ENCODE data around the gene RAB22A. TPM values are rescaled to one million over a fixed set of nuclear protein-coding genes. Genes with fewer than 3 reads are reported as not detected.

RAB22A gene
- polyA plus RNA-seq, 1 donor (not counting 4 experiments of a cell fraction or from before 2014, with no cell fraction given): 22.9 TPM

- Histone ChIP-seq H3K4me2 (ENCODE audit: control insufficient read depth, extremely low read depth, insufficient read depth, low read depth, low read length) (no peak overlapping the region), H3K27me3 (ENCODE audit: control insufficient read depth, extremely low read depth, insufficient read depth, low read length) (no peaks in the 10 kb centered on the region), H3K9ac (ENCODE audit: control insufficient read depth, extremely low read depth, insufficient read depth, low read length) (no peak overlapping the region), H4K20me1 (ENCODE audit: control insufficient read depth, extremely low read depth, insufficient read depth, low read length) (peaks cover 15% of the 10 kb centered on the region), H3K36me3 (ENCODE audit: control insufficient read depth in 2 of 2, extremely low read depth in 1 of 2, insufficient read depth in 2 of 2, low read length in 2 of 2) (no peaks in the 10 kb centered on the region), H3K4me3 (ENCODE audit: control insufficient read depth in 2 of 3, extremely low read depth in 1 of 3, insufficient read depth in 2 of 3, low read depth in 1 of 3, low read length in 3 of 3) (no peak overlapping the region), H3K27ac (ENCODE audit: control insufficient read depth, insufficient read depth, low read length) (no peak overlapping the region), H3K79me2 (ENCODE audit: control insufficient read depth, insufficient read depth, low read length) (peaks cover 97% of the 10 kb centered on the region), H2AFZ (ENCODE audit: control insufficient read depth, low read length) (no peak overlapping the region), H3K9me1 (ENCODE audit: control insufficient read depth, extremely low read depth, insufficient read depth, low read length) (peaks cover 4% of the 10 kb centered on the region), H3K4me1 (ENCODE audit: control insufficient read depth, extremely low read depth, insufficient read depth, low read length) (peaks cover 16% of the 10 kb centered on the region), H3K9me3 (ENCODE audit: control insufficient read depth, low read depth, low read length) (no peaks in the 10 kb centered on the region)
- dilution Hi-C loops (cut with MboI; ENCODE audit: extremely low pct_ligation_motif_present, low sequenced_read_pairs): no loop called here
- TF ChIP-seq EZH2 (IDR thresholded peaks at IDR 0.05; ENCODE audit: low read length) (no peak), CTCF (optimal IDR thresholded peaks at IDR 0.05 in 1 of 3, IDR thresholded peaks at IDR 0.05 in 1 of 3, conservative IDR thresholded peaks at IDR 0.05 in 1 of 3; ENCODE audit: extremely low read depth in 1 of 3, insufficient read depth in 2 of 3, low read length in 3 of 3) (no peak)
- FAIRE-seq (no peak), DNase-seq (ENCODE audit: low read depth, low spot score) (no peak)
These were observed 90.4 kb downstream of the RAB22A start for GRCh38 chr20:58399926-58400325.

- H4K20me1 ChIP-seq (ENCODE audit: control insufficient read depth, extremely low read depth, insufficient read depth, low read length): peaks cover 15% of the 10 kb centered on the region
- H3K4me2 ChIP-seq (ENCODE audit: control insufficient read depth, extremely low read depth, insufficient read depth, low read depth, low read length): no peak overlapping the region
- H2AFZ ChIP-seq (ENCODE audit: control insufficient read depth, low read length): no peak overlapping the region
- no peaks in the 10 kb centered on the region for H3K36me3 ChIP-seq (ENCODE audit: control insufficient read depth in 2 of 2, extremely low read depth in 1 of 2, insufficient read depth in 2 of 2, low read length in 2 of 2)
- peaks cover 4% of the 10 kb centered on the region for H3K9me1 ChIP-seq (ENCODE audit: control insufficient read depth, extremely low read depth, insufficient read depth, low read length)
- dilution Hi-C loops (cut with MboI; ENCODE audit: extremely low pct_ligation_motif_present, low sequenced_read_pairs): no loop called here
- no peaks in the 10 kb centered on the region for H3K27me3 ChIP-seq (ENCODE audit: control insufficient read depth, extremely low read depth, insufficient read depth, low read length)
- no peak for TF ChIP-seq CTCF (optimal IDR thresholded peaks at IDR 0.05 in 1 of 3, IDR thresholded peaks at IDR 0.05 in 1 of 3, conservative IDR thresholded peaks at IDR 0.05 in 1 of 3; ENCODE audit: extremely low read depth in 1 of 3, insufficient read depth in 2 of 3, low read length in 3 of 3)
- TF ChIP-seq EZH2 (IDR thresholded peaks at IDR 0.05; ENCODE audit: low read length): no peak
- no peak for DNase-seq (ENCODE audit: low read depth, low spot score)
- H3K4me3 ChIP-seq (ENCODE audit: control insufficient read depth in 2 of 3, extremely low read depth in 1 of 3, insufficient read depth in 2 of 3, low read depth in 1 of 3, low read length in 3 of 3): no peak overlapping the region
- H3K9ac ChIP-seq (ENCODE audit: control insufficient read depth, extremely low read depth, insufficient read depth, low read length): no peak overlapping the region
- peaks cover 96% of the 10 kb centered on the region for H3K79me2 ChIP-seq (ENCODE audit: control insufficient read depth, insufficient read depth, low read length)
- H3K27ac ChIP-seq (ENCODE audit: control insufficient read depth, insufficient read depth, low read length): no peak overlapping the region
- no peaks in the 10 kb centered on the region for H3K9me3 ChIP-seq (ENCODE audit: control insufficient read depth, low read depth, low read length)
- FAIRE-seq: no peak
- peaks cover 17% of the 10 kb centered on the region for H3K4me1 ChIP-seq (ENCODE audit: control insufficient read depth, extremely low read depth, insufficient read depth, low read length)
These were observed 91.6 kb downstream of the RAB22A start for GRCh38 chr20:58401162-58401561.

All from keratinocyte (primary cell).